Amniotic stem cell (primary cell): ENCODE results near the gene C16orf89.

Experiments used
- DNase-seq: peaks from one replicate; lab custom pipeline; 2025; lab: John Stamatoyannopoulos, UW

C16orf89 gene

DNA sequence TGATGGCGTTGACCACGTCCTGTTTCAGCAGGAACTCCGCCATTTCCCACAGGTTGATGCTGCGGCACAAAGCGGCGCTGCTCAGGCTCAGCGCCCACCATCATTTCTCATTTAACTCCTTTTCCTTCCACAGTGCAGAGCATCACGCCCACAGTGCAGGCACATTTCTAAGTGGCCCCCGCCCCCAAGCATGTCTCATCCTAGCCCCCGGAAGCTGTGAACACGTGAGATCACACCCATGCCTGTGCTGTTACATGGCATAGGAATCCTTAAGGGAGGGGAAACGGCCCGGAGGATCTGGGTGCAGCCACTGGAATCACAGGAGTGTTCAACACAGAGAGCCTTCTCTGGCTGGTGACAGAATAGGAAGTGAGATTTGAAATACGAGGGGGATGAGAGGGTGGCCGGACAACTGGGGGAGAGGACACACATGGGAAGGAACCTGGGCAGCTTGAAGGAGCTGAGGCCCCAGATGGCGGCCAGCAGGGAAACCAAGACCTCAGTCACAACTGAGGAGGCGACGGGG lies 36.7 kb downstream of the C16orf89 start:
- no peak for DNase-seq

DNA sequence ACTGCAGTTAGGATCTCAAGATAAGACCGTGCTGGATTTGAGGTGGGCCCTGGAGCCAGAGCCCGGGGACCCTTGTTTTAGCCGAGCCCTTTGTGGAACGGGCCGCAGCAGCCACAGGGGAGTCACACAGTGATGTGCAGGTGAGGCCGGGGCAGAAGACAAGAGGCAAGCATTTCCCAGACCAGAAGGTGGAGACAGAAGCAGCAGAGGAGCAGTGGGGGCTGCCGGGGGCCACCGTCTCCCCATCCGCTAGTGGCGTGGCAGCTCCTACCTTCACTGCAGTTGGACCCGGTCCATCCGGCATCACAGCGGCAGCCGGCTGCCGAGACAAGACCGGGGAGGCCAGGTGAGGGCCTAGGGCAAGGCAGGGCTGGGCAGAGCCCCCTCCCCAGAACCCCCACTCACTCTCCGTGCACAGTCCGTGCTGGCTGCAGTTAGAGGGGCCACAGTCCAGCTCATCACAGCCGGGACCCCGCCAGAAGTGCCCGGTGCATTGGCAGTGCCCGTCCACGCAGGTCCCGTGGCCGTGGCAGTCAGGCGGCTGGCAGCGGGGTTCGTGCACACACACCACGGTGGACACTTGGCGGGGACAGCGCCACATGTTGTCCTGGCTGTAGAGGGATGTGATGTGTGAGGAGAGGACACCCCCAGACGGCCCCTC lies 38.1 kb downstream of the C16orf89 start:
- no peak for DNase-seq

DNA sequence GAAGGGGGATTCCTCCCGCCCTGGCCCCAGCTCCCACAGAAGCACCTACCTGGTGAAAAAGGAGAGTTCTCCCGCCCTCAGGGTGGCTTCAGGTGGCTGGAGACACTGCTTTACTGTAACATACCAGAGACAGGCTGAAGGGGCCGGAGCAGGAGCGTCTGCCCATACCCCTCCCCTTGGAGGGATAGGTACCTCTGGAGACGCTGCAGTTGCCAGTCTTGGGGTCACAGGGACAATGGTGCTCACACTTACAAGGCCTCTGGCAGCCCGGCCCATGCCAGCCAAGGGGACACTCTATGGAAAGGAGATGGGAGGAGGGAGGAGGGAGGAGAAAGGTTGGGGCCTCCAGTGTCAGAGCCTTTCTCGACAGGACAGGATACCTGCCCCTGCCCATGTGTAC lies 38.7 kb downstream of the C16orf89 start:
- no peak for DNase-seq

DNA sequence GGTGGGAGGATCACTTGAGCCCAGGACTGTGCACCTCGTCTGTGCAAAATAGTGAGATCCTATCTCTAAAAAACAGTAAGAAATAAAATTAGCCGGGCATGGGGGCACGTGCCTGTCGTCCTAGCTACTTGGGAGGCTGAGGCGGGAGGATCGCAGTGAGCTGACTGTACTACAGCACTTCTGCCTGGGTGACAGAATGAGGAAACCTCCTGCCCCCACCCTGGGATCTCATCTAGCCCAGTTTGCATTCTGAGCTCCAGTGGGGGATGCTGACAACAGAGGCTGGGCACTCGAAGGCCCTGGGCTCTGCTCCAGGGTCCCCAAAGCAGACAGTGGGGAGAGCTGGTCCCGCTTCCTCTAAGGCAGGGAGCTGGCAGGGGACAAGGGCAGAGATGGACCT lies 39.1 kb downstream of the C16orf89 start:
- DNase-seq: no peak

DNA sequence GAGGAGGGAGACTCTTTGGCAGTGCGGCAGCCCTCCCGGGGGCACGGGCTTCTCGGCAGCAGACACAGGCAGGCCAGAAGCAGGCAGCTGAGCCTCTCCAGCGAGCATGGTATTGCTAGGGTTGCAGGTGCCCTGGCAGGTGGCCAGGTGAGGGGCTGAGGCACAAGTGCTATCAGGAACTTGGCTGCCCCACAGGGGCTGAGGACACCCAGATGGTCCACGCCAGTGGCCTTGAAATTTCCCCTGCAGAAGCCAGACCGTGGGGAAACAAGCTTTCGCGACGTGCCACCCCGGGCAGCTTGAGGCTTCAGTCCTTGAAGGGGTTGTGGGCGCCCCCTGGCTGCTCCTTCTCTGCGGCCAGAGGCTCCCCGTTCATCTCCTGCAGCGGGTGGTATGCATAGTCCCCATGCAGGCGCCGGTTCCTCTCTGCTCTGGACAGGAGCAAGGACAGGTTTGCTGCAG lies 40.6 kb downstream of the C16orf89 start:
- no peak for DNase-seq

DNA sequence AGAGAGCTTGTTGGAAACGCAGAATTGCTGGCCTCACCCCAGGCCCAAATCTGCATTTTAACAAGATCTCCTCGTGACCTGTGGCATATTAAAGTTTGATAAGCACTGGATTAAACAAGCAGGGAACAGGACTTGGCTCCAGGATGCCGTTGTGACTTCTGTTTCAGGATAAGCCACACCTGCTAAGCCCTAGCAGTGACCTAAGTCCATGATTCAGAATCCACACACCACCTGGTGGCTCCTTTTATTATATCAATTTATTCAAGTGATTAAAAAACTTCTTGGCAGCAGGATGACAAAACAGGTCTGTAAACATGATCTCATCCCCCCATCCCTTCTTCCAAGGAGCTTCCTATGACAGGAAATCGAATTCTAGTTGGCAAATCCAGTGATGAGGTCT lies 41.1 kb downstream of the C16orf89 start:
- DNase-seq: no peak

DNA sequence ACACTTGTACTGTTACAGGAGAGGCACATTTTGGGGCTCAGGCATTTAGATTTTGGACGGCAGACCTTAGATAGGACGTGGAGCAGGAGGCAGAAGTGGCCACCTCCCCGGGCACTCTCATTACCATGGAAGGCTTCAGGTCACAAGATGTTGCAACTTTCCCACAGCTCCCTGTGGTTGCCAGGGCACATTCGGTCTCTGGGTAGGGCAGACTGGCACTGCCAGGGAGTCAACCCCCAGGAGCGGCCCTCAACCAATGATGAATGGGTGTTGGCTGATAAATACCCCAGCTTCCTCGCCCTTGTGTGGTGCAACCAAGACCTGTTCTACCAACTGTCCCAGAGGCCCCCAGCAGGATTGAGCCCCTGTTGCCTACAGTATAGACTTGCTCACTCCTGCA lies 43.2 kb downstream of the C16orf89 start:
- DNase-seq: no peak

DNA sequence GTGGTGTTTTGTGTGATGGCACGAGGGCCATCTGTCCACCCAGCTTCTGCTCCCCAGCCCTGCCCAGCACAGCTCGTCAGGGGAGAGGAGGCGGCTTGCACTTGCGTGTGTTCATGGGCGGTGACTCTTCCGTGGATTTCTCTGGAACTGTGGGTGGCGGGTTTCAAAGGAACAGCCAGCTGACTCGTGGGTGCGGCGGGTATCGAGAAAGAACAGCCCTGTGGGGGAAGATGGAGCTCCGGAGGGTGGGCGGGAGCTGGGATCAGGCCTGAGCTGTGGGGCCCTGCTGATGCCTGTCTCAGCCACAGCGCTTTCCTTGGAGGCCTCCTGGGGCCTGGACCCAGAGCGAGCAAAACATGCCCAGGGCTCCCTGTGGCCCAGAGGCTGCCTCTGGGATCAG lies 45.2 kb downstream of the C16orf89 start:
- no peak for DNase-seq

DNA sequence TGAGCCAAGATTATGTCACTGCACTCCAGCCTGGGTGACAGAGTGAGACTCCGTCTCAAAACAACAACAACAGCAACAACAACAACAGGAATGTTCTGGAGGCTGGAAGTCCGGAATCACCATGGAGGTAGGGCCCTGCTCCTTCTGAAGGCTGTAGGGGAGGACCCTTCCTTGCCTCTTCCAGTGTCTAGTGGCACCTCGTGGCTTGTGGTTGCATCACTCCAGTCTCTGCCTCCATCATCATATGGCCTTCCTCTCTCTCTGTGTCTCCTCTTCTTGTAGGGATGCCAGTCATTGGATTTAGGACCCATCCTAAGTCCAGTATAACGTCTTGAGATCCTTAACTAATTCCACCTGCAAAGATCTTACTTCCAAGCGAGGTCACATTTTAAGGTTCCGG lies 46.0 kb downstream of the C16orf89 start:
- no peak for DNase-seq

DNA sequence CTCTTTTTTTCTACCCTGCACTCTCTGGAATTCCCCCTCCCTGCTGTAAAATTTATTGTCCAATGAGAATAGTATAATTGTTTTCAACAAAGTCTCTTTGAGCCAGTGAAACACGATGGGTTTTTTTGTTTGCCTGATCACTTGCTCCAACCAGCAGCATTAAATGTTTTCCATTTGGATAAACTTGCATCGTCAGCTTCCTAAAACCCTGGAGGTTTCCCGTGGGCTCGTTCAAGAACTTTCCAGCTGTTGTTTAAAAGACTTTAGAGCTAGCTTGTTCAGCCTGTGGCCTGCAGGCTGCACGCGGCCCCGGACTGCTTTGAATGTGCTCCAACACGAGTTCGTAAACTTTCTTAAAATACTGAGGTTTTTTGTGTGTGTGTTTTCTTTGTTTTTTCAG lies 47.0 kb downstream of the C16orf89 start:
- no peak for DNase-seq

DNA sequence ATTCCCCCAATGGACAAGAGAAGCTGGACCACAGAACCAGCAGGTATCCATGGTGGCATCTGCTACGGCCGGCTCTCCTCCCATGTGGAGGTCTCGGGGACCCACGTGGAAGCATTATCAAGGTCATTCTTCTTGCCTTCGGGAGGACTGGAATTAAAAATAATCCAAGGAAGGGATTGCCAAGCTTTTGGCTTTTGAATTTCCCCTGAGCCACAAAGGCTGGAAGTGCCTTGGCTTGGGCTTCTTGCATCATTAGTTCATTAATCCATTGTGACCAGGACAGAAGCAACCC lies 48.1 kb downstream of the C16orf89 start:
- DNase-seq: no peak

DNA sequence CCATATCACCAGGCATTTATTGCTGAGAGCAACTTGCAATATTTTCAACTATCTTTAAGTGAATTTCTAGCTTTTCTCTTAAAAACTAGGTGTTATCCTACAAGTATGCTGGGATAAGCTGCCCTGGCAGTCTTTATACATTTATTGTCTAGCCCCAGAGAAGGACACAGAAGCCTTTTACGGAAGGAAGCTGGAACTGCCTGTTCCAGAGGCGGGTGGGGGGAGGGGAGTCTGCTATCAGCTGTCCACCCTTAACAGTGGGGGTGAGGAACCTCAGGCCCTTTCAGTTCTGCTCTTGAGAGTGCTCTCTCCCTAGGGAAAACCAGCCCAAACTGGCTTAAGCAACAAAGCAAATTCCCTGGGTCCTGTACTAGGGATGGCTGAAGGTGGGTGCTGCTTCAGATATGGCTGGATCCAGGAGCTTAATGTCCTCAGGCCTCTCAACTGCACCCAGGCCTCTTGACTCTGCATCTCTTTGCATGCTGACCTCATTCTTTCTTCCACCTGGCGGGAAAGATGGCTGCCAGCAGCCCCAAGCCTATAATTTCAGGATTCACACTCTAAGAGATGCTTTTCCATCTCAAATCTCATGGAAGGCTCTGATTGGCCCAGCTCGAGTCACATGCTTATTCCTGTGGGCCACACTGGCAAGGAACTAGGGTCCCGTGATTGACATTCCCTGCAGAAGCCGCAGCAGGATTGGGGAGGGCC lies 48.6 kb downstream of the C16orf89 start:
- DNase-seq: no peak

DNA sequence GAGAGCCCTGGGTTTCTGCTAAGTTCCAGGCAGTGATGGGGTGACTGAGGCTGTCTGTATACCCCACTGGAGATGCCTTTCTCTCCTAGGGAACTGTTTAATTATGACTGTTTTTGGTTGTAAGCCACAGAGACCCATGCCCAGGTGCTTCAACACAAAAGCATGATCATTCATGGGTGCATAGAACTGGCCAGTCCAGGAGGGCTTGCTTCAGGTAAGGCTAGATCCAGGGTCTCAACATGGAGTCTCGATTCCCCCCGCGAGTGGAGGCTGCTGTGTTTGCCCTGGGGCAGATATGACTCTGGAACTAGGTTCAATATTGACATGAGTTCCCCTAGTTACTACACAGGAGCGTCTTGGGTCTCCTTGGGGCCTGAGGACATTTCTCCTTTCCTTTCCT lies 49.9 kb downstream of the C16orf89 start:
- DNase-seq: no peak

DNA sequence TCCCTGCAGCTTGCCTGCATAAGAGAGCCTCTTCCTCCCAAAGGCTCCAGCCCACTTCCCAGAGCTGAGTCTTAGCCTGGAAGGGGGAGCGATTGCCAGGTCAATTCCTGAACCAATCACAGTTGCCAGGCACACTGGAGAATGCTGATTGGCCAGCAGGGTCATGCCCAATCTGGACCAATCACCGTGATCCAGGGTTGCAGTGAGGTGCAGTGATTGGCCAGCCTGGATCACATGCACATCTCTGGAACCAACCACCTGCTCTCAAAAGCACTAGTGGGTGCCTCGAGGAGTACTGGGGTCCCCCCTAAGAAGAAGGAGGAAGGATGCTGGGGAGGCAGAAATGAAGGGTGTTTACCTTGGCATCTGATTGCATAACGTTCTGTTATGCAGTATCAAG lies 50.4 kb downstream of the C16orf89 start:
- DNase-seq: no peak

DNA sequence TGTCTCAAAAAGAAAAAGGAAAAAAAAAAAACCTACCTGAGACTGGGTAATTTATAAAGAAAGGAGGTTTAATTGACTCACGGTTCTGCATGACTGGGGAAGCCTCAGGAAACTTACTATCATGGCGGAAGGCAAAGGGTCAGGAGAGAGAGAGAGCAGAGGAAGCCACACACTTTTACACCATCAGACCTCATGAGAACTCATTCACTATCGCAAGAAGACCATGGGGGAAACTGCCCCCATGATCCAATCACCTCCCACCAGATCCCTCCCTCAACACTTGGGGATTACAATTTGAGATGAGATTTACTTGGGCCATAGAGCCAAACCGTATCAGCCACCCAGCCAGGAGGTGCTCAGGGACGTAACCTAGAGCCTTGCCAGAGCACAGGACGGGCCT lies 52.9 kb downstream of the C16orf89 start:
- DNase-seq: no peak

DNA sequence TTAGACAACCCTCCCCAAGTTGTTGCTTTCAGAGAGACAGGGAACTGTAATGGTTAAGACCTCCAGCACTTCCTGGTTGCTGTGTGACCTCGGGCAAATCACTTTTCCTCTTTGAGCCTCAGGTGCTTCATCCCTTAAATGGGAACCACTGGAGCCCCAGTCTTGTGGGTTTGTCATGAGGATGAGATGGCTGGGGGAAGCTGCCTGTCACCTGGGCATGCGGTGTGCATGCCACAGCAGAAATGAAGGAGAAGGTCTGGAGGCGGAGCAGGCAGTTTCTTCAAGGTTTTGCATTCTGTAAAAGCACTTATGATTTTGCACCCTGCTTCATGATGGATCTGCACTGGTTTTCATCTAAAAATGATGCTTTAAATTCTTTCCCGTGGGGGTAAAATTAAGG lies 54.1 kb downstream of the C16orf89 start:
- DNase-seq: no peak

DNA sequence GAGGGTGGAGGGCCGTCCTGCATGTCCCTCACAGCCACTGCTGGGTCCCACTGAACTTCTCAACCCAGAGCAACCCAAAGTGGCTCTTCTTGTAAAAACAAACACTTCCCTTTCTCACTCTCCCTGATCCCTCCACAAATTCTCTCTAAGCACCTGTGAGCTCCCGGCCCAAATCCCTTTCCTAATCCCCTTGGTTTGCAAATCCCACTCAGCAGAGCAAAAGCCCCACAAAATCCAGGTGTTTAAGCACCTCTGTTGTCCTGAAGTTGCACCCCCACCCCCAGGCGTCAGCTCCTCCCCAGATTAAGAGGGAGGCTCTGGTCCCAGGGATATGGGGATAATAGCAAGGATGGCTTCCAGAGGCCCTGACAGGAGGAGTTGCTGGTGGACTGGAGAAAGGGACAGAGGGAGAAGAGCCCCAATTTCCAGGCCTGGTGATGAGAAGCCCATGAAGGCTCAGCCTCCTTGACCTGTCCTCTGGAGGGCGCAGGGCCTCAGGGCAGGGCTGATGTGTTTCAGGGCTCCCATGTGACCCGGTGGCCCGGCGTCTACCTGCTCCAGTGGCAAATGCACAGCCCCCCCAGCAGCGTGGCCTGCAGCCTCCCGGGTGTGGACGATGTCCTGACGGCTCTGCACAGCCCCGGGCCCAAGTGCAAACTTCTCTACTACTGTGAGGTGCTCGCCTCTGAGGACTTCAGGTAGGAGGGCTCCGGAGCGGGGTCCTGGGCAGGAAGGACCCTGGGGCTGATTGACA lies 55.0 kb downstream of the C16orf89 start:
- DNase-seq: no peak

DNA sequence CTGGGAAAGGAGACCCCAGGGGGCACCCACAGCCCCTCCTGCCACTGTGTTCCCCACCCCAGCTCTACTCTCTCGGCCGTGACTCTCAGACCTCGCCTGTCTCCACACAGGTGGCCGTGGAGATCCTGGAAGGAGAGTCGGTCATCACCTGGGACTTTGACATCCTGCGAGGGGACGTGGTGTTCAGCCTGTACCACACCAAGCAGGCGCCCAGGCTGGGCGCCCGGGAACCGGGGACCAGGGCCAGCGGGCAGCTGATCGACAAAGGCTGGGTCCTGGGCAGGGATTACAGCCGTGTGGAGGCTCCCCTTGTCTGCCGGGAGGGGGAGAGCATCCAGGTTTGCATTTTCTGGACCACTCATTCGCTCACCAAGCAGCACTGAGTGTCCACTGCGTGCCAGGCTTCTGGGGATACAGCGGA lies 57.4 kb downstream of the C16orf89 start:
- DNase-seq: no peak

DNA sequence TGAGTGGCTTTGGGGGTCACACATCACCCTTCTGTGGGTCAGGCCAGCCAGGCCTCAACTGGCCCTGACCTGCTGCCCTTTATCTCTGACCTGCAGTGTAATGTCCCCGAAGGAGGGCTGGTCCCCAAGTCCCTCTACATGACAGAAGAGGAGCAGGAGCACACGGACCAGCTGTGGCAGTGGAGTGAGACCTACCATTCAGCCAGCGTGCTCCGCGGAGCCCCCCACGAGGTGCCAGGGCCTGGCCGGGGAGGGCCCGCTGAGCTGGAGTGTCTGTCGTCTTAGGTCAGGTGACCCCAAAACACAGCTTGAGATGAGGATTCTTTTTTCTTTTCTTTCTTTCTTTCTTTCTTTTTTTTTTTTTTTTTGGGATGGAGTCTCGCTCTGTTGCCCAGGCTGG lies 58.5 kb downstream of the C16orf89 start:
- no peak for DNase-seq

DNA sequence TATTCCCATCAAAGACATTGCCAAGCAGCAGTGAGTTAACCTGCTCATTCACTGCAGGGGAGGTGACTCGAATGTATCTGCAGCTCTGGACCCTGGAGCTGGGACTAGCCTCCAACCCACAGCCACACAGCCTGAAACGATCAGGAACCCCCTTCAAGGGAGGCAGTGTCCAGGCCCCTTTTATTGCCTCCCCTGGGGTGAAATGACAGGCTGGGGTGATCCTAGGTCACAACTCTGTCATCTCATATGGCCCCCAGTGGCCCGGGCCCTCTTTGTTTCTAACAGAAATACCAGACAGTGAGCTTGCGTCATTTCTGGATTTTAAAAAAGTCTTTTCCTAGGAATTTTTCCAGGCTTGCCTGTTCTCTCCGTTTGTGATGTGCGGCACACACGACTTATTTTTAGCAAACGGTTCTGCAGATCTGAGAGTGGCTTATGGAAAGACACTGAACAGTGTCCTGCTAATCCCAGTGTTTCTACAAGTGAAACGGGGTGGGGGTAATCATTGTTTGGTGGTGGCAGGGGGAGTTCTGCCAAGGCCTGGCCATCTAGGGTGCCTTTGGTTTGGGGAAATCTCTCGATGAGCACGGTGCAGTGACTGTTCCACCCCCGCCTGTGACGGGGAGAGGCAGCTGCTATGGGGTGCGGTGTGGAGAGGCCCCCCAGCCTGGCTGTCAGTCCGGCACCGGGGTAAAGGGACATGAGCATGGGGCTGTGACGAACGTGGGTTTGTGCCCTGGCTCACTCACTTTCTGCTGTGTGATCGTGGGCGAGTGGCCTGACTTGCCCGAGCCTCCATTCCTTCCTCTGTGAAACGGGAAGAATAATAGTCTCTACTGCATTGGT lies 59.2 kb downstream of the C16orf89 start:
- no peak for DNase-seq

DNA sequence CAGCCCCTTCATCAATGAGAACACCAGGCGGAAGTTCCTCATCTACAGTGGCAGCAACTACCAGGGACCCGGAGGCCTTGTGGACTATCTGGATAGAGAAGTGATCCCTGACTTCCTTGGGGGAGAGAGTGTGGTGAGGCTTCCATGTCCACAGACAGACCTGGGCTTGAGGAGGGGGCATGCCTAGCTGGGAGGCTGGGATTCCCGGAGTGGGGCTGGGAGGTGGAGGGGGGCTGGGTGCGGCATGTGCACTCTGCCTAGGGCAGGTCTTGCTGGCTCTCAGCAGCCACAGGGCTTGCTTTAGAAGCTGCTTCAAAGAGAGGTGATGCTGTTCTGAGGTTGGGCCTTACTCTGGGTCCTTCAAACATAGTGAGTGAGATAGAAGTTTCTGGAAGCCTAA lies 59.8 kb downstream of the C16orf89 start:
- DNase-seq: no peak

DNA sequence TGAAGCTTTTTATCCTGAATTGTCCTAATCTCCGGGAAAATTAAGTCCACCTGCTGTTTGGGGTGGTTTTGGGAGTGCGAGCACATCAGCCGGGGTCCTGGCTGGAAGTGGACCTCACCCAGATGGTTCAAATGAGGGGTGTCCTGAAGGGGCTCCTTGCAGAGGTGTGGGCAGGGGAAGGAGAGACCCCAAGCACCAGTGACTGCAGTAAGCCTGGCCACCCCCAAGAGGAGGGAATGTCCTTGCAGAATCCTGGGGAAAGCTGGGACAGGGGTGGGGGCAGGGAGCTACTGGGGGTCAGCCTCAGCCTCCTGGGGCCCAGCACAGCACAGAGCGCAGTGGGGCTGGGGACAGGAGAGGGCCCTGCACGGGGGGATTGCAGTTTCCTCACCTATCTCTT lies 61.4 kb downstream of the C16orf89 start:
- DNase-seq: no peak
